HL-60 (cell line): ENCODE measurements around the gene TMC1.

Experiments used
- DNase-seq, 2 experiments: peaks; one replicate each; pipeline ENCODE4 v3.0.0-alpha.2; 2010 to 2020; ENCODE audit warnings: low read depth in 1 of 2, low spot score in 1 of 2
- H3K27ac ChIP-seq: fragments of 250-450 bp; sonication (Bioruptor Pico); replicated peaks from 2 replicates; pipeline ENCODE4 v1.5.1; 2020; ENCODE audit warnings: mild to moderate bottlenecking, moderate library complexity
- H3K27me3 ChIP-seq: fragments of 250-450 bp; sonication (Bioruptor Pico); 2 replicates; pipeline ENCODE4 v1.5.1; 2021; ENCODE audit warnings: mild to moderate bottlenecking, moderate library complexity; ENCODE audit not compliant: insufficient read depth, poor library complexity, severe bottlenecking
- H3K4me3 ChIP-seq: replicated peaks from 2 replicates; pipeline ENCODE4 v1.5.1; 2011; ENCODE audit warnings: mild to moderate bottlenecking, control low read depth, low read length; ENCODE audit not compliant: insufficient read depth
- CTCF ChIP-seq: IDR thresholded peaks from one replicate; pipeline ENCODE4 v1.5.1; 2011; ENCODE audit warnings: low read length, control low read depth, inconsistent platforms; ENCODE audit not compliant: insufficient read depth
- GABPA ChIP-seq: IDR thresholded peaks from 2 replicates; pipeline ENCODE4 v1.6.1; 2012; ENCODE audit warnings: low read depth
- POLR2AphosphoS5 ChIP-seq: IDR thresholded peaks from 2 replicates; pipeline ENCODE4 v1.6.1; 2012; ENCODE audit warnings: low read depth
- REST ChIP-seq: IDR thresholded peaks from 2 replicates; pipeline ENCODE4 v1.6.1; 2012; ENCODE audit warnings: low read depth; ENCODE audit not compliant: insufficient replicate concordance
- SPI1 ChIP-seq: IDR thresholded peaks from 2 replicates; pipeline ENCODE4 v1.6.1; 2012; ENCODE audit warnings: low read depth, mild to moderate bottlenecking, borderline replicate concordance

TMC1 gene

DNA sequence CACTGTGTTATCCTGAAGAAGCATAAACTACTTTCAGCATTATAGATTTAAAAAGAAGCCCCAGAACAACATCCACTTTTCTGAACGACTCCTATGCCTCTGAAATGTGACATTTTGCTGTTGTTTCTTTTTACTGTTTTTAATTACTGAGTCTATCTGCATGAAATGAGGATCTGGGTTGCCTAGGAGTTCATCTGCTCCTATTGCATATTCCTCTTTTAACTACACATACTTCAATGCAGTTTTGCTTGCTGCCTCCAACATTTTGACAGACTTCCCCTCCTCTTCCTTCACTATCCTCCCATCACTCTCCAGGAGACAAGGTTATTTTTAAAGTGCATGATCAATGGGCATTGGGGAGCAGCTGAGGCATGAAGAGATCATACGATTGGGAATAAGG lies 164.5 kb downstream of the TMC1 start:
- DNase-seq, result no peak
- TF ChIP-seq POLR2AphosphoS5 (no peak), REST (no peak), CTCF (no peak), GABPA (no peak), SPI1 (no peak)
- H3K27ac ChIP-seq, result no peak overlapping the region
- H3K4me3 ChIP-seq, result no peak overlapping the region
- peaks cover 9% of the 10 kb centered on the region for H3K27me3 ChIP-seq

GRCh38 chr9:72687331-72687730 lies 165.9 kb downstream of the TMC1 start:
- Histone ChIP-seq H3K27ac (no peak overlapping the region), H3K27me3 (peaks cover 9% of the 10 kb centered on the region), H3K4me3 (no peak overlapping the region)
- TF ChIP-seq REST (no peak), GABPA (no peak), POLR2AphosphoS5 (no peak), CTCF (no peak), SPI1 (no peak)
- DNase-seq, result no peak

GRCh38 chr9:72691671-72692070 lies 170.3 kb downstream of the TMC1 start:
- DNase-seq, result no peak
- H3K4me3 ChIP-seq, result no peak overlapping the region
- H3K27me3 ChIP-seq, result peaks cover 3% of the 10 kb centered on the region
- no peak for TF ChIP-seq GABPA
- TF ChIP-seq REST, result no peak
- TF ChIP-seq CTCF, result no peak
- TF ChIP-seq SPI1, result no peak
- no peak for TF ChIP-seq POLR2AphosphoS5
- no peak overlapping the region for H3K27ac ChIP-seq
